Stimulated activated naive CD8-positive, alpha-beta T cell treated with anti-CD3 and anti-CD28 coated beads, Interleukin-15, Interleukin-2, amounts not matched to agents 100 ng/mL and 50 ng/mL, for 24 hours (primary cell): ENCODE data around the gene SCGB1C1.
A peak's percentile ranks its signal among the peaks of the same experiment; 100 is the strongest.
"Not testable (repeated sequence)": the region's sequence is repeated elsewhere in the genome, so short reads cannot be mapped to it uniquely, and the experiment has no call there.

Experiments
- H3K27ac Mint-ChIP-seq: one replicate; pipeline ENCODE4 v1.8.0; 2021; ENCODE audit warnings: mild to moderate bottlenecking, mixed read lengths
- H3K27me3 Mint-ChIP-seq: one replicate; pipeline ENCODE4 v1.8.0; 2021; ENCODE audit warnings: mixed read lengths
- H3K36me3 Mint-ChIP-seq: one replicate; pipeline ENCODE4 v1.8.0; 2021; ENCODE audit warnings: low read depth, mixed read lengths
- H3K4me1 Mint-ChIP-seq: one replicate; pipeline ENCODE4 v1.8.0; 2021; ENCODE audit warnings: low read depth, mixed read lengths
- H3K4me3 Mint-ChIP-seq: one replicate; pipeline ENCODE4 v1.8.0; 2021; ENCODE audit warnings: mild to moderate bottlenecking, mixed read lengths
- H3K9me3 Mint-ChIP-seq: one replicate; pipeline ENCODE4 v1.8.0; 2021; ENCODE audit warnings: mixed read lengths

The SCGB1C1 gene

DNA sequence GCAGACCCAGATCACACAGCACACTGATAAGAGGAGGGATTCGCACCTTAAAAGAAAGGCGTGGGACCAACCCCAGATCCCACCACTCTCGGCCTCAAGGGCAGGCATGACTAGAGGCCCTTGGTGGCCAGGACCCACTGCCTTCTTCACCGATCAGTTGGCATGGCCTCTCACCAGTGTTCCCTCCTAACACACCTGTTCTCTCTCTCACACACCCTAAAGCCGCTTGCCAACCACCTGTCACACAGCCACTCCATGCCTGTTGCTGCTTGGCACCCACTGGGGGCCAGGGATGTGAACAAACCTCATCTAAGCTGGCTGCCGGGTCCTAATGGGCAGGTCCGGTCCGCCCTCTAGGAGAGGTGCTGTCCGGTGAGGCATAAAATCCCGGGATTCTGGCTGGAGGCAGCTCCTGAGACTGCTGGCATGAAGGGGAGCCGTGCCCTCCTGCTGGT is at the start of gene SCGB1C1:
Gene SCGB1C1, plus strand, starts transcription at position 405 of the 455 bp plus-strand sequence. Its CDS starts 22 bp downstream, at position 427.
- H3K9me3 Mint-ChIP-seq, H3K4me3 Mint-ChIP-seq, H3K27me3 Mint-ChIP-seq, H3K36me3 Mint-ChIP-seq, H3K27ac Mint-ChIP-seq, H3K4me1 Mint-ChIP-seq: not testable (repeated sequence)

DNA sequence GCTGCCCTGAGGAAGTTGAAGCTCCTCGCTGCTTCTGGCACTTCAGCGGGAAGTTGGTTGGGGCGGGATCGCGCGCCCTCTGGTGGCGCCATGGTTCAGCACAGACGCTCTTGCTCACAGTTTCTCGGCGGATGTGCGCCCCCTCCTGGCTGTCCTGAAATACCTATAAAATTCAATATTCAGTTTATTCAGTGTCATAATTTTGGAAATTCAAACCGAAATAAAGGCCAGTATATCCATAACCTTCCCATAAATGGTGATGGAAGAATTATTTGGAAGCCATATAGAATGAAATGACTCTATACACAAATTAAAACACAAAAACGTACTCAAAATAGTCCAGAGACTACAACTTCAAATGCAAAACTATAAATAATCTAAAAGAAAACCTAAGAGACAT is 12.6 kb upstream of the SCGB1C1 start:
- H3K4me1 Mint-ChIP-seq, H3K9me3 Mint-ChIP-seq, H3K36me3 Mint-ChIP-seq, H3K27ac Mint-ChIP-seq, H3K4me3 Mint-ChIP-seq, H3K27me3 Mint-ChIP-seq: not testable (repeated sequence)

DNA sequence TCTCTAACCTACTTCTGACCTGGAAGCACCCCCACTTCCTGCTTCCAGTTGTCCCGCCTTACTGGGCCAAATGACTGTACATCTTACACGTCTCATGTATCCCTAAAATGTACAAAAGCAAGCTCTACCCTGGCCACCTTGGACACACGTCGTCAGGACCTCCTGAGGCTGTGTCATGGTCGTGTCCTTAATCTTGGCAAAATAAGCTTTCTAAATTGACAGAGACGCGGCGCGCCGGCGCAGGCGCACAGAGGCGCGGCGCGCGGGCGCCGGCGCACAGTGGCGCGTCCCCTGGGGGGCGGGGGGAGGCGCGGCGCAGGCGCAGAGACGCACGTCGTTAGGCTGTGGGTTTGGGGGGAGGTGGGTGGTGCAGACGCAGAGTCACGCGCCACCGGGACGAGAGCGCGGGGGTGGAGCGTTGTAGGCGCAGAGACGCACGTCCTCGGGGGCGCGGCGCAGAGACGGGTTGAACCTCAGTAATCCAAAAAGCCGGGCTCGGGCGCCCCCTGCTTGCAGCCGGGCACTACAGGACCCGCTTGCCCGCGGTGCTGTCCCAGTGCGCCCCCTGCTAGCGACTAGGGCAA is 3.6 kb upstream of the SCGB1C1 start:
- H3K27me3 Mint-ChIP-seq, H3K4me1 Mint-ChIP-seq, H3K36me3 Mint-ChIP-seq, H3K9me3 Mint-ChIP-seq, H3K4me3 Mint-ChIP-seq, H3K27ac Mint-ChIP-seq: not testable (repeated sequence)

DNA sequence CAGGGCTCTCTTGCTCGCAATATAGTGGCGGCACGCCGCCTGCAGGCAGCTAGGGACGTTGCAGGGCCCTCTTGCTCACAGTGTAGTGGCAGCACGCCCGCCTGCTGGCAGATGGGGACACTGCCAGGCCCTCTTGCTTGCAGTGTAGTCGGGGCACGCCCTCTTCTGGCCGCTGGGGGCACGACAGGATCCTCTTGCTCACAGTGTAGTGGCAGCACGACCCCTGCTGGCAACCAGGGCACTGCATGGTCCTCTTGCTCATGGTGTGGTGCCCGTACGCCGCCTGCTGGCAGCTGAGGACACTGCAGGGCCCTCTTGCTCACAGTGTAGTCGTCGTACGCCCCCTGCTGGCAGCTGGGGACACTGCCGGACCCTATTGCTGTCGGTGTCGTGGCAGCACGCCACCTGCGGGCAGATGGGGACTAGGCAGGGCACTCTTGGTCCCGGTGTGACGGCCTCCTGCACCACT is 3.0 kb upstream of the SCGB1C1 start:
- H3K27ac Mint-ChIP-seq, H3K36me3 Mint-ChIP-seq, H3K4me1 Mint-ChIP-seq, H3K9me3 Mint-ChIP-seq, H3K4me3 Mint-ChIP-seq, H3K27me3 Mint-ChIP-seq: not testable (repeated sequence)

DNA sequence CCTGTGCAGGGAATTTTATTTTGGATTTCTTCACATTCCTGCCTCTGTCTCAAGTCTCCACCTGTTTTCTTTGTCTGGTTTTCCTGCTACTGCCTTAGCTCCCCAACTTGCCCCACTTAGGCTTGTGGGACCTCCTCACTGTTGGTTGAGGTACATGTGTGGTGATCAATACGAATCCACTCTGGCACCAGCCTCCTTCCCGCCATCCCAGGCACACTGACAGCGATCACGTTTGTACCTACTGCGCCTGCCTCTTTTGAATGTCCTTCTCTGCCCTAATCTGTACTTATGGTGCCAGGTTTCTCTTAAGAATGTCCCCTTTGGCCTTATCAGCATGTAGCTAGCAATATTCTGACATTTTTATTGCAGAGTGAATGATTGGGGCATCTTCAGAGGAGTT is 2.3 kb upstream of the SCGB1C1 start:
- not testable (repeated sequence) for H3K4me1 Mint-ChIP-seq, H3K4me3 Mint-ChIP-seq, H3K9me3 Mint-ChIP-seq, H3K27me3 Mint-ChIP-seq, H3K27ac Mint-ChIP-seq, H3K36me3 Mint-ChIP-seq

DNA sequence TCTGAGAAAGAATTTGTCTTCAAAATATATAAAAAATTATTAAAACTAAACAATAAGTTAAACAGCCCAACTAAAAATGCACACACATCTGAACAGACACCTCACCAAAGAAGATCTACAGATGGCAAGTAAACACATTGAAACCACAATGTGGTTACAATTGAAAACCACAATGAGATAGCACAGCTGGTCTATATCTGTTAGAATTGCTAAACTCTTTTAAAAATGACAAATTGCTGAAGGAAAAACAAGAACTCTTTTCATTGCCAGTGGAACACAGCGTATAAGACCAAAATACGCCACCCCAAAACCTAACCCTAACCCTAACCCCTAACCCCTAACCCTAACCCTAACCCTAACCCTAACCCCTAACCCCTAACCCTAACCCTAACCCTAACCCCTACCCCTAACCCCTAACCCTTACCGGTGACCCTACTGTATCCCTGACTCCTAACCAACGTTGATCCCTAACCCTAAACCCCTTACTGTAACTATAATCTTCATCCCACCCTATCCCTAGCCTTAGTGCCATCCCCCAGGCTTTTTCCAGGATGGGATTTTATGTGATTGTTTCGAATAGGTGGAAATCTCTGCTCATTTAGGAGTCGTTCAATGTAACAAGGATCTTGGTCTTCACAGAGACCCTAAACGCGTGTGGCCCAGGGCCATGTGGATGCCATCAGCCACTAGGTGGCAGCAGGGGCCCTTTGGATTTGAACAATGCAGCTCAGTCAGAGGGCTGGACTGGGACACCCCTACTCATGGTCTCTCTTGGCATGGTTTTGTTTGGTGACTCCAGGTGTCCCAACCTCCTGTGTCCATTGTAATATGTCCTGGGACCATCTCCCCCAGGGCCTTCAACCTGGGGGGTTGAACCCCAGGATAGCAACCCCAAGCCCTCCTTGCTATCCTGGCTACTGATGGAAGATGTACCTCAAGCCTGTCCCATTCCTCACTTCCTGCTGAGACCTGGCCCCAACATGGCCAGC is 1.1 kb upstream of the SCGB1C1 start:
- not testable (repeated sequence) for H3K27me3 Mint-ChIP-seq, H3K27ac Mint-ChIP-seq, H3K36me3 Mint-ChIP-seq, H3K4me1 Mint-ChIP-seq, H3K4me3 Mint-ChIP-seq, H3K9me3 Mint-ChIP-seq

DNA sequence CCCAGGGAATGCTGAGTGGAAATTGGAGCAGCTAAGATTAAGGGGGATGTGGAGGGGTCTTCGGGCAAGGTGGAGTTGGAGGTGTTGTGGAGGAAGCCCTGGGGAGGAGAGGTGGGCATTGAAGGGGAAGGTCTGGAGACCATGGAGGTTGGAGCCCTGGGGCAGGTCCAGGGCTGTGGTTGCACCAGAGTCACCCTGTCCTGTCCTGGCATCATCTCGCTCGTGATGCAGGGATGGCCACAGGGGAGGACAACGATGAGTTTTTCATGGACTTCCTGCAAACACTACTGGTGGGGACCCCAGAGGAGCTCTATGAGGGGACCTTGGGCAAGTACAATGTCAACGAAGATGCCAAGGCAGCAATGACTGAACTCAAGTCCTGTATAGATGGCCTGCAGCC is 603 bp downstream of the SCGB1C1 start:
- not testable (repeated sequence) for H3K4me1 Mint-ChIP-seq, H3K27me3 Mint-ChIP-seq, H3K36me3 Mint-ChIP-seq, H3K27ac Mint-ChIP-seq, H3K9me3 Mint-ChIP-seq, H3K4me3 Mint-ChIP-seq

DNA sequence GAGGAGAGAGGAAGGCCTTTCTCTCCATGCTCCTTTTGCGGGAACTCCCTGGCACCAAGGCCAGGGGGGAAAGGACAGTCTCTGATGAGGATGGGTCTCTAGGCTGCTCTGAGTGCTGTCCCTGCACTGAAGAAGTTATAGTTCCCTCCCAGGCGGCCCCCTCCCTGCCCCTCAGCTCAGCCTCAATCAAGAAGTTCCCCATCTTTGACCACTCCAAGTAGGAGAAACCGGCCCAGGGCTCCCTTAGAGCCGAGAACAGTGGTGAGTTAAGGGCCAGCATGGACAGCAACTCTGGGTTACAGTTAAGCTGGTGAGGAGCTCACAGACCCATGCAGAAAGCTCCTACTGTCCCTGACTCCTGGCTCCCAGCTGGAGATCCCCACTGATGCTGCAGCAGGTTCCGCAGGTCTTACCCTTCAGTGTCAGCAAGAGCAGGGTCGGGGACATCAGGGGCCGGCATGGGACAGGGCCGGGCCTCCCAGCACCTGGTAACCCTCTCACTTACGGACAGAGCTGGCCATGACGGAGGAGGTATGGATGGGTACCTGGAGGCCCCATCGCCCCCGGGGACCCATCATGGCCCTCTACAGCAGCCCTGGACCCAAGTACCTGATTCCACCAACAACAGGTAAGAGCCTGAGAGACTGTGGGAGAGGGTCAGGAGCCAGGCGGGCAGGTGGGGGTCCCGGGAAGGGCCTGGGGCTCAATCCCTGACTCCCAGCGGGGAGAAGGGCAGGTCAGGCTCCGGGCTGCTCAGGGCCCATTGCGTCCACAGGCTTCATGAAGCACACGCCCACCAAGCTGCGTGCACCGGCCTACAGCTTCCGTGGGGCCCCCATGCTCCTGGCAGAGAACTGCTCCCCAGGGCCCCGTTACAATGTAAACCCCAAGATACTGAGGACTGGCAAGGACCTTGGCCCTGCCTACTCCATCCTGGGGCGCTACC is 4.2 kb downstream of the SCGB1C1 start:
- Mint-ChIP-seq H3K27me3 (no peaks in the 10 kb centered on the region), H3K36me3 (peaks cover 8% of the 10 kb centered on the region), H3K4me1 (peaks cover 16% of the 10 kb centered on the region), H3K4me3 (no peak overlapping the region), H3K27ac (no peak overlapping the region), H3K9me3 (no peaks in the 10 kb centered on the region)

DNA sequence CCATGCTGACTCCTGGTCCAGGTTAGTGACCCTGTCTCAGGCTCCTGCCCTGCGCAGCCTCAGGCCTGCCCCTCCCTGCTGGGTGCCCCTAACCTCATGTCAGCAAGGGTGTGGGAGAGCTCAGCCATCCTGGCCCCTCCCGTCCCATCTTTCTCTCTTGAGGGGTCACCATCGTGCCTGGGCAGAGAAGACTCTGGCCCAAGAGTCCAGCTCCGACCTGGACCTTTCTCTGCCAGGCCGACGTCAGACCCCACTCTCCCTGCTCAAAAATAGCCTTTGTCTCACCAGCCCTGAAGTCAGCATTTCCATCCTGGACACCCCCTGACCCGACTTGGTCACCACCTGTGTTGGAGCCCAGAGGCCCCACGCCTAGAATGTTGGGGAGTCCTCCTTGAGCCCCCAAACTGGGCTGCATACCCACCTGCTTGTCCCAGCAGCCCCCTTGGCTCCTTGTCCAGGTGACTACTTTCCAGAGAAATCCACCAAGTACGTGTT is 4.9 kb downstream of the SCGB1C1 start:
- Mint-ChIP-seq H3K36me3 (peaks cover 14% of the 10 kb centered on the region), H3K27ac (no peak overlapping the region)

DNA sequence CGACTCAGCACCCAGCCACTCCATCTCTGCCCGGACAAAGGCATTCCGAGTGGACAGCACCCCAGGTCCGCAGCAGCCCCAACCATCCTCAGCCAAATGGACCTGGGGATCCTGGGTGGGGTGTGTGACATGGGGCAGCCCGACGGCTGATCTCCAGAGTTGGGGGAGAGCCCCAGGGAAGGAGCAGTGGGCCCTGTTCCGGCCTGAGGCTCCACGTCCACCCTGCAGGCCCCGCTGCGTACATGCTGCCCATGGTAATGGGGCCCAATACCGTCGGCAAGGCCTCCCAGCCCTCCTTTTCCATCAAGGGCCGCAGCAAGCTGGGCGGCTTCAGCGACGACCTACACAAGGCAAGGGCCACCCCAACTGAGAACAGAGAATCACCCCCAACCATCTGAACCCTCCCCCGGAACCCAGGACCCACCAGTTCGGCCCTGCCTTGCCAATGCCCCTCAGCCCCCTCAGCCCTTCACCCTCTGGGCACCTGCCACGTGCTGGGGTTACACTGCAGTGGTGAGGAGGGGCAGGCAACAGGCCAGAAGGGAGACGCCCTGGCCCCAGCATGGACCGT is 5.4 kb downstream of the SCGB1C1 start:
- Mint-ChIP-seq H3K4me1 (peaks cover 26% of the 10 kb centered on the region), H3K27ac (no peak overlapping the region)

More for the DNA sequence above, 4.9 kb downstream of the SCGB1C1 start:
- Mint-ChIP-seq H3K27me3 (no peaks in the 10 kb centered on the region), H3K4me3 (no peak overlapping the region), H3K9me3 (no peaks in the 10 kb centered on the region), H3K4me1 (peaks cover 21% of the 10 kb centered on the region)

DNA sequence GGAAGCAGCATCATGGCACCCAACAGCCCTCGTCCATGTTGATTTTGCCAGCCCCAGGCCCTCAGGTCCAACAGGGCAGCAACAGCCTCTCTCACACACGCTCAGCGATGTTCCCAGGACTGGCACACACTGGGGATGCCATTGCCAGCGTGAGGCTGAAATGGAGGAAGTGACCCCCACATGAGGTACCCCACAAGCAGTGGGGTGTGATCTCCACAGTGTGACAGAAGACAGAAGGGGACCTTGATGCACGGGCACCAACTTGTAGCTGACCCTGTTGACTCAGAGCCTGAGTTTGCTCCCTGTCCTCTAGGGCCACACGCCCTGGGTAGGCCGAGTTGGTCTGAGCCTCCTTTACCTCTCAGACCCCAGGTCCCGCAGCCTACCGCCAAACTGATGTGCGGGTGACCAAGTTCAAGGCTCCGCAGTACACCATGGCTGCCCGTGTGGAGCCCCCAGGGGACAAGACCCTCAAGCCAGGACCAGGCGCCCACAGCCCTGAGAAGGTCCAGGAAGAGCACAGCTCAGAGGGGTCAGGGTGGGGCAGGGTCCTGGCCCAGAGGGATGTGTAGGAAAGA is 6.2 kb downstream of the SCGB1C1 start:
- H3K9me3 Mint-ChIP-seq, result no peaks in the 10 kb centered on the region
- no peak overlapping the region for H3K27ac Mint-ChIP-seq
- peaks cover 34% of the 10 kb centered on the region for H3K4me1 Mint-ChIP-seq
- H3K27me3 Mint-ChIP-seq, result no peaks in the 10 kb centered on the region
- H3K36me3 Mint-ChIP-seq, result peaks cover 27% of the 10 kb centered on the region
- no peak overlapping the region for H3K4me3 Mint-ChIP-seq

More for the DNA sequence above, 5.4 kb downstream of the SCGB1C1 start:
- no peaks in the 10 kb centered on the region for H3K27me3 Mint-ChIP-seq
- no peak overlapping the region for H3K4me3 Mint-ChIP-seq
- H3K9me3 Mint-ChIP-seq, result no peaks in the 10 kb centered on the region
- peaks cover 19% of the 10 kb centered on the region for H3K36me3 Mint-ChIP-seq

DNA sequence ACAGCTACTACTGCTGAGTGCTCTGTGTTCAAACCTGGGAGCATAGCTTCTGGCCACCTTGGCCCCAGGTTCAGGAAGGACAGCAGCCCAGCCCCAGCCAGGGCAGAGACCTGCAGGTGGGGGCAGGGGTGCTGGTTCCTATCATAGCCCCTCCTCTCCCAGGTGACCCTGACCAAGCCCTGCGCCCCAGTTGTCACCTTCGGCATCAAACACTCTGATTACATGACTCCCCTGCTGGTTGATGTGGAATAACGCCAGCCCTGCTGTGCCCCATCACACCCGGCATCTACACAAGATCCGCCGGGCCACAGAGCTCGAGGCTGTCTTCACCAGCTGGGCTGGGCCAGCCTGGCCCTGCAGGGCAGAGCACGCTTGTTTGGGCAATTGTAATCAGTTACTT is 6.9 kb downstream of the SCGB1C1 start:
- Mint-ChIP-seq H3K36me3 (peaks cover 33% of the 10 kb centered on the region), H3K4me1 (peaks cover 40% of the 10 kb centered on the region), H3K27me3 (no peaks in the 10 kb centered on the region), H3K27ac (no peak overlapping the region), H3K4me3 (no peak overlapping the region), H3K9me3 (no peaks in the 10 kb centered on the region)

DNA sequence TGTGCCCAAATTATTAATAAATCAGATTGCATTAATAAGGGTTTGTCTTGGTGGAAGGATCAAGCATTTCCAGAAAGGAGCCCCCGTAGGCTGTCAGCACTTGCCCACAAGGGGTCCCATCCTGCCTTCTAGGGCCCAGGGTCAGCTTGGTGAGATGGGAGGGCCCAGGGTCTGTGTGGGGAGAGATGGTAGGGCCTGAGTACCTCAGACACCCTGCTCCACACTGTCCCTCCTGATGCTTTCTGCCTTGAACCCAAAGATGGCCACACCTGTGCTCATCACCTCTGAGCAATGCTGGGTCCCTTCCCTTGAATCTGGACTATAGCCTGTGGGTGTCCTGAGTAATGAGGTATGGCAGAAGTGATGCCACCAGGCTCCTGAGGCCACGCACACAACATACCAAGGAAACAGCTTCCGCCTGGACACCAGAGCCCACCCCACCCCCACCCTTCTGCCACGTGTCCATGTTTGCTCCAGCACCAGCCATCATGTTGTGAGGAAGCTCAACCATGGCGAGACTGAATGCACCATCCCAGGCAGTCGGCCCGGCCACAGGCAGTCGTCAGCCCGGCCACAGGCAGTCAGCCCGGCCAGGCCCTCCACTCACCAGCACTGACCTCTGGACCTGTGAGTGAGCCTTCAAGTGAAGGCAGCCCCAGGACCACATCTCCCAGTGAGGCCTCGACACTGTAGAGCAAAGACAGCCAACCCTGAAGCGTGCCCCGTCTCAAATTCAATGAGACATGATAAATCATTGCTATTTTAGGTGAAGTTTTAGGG is 7.5 kb downstream of the SCGB1C1 start:
- Mint-ChIP-seq H3K36me3 (peaks cover 37% of the 10 kb centered on the region), H3K27me3 (no peaks in the 10 kb centered on the region), H3K9me3 (no peaks in the 10 kb centered on the region), H3K4me1 (peaks cover 46% of the 10 kb centered on the region), H3K4me3 (no peak overlapping the region), H3K27ac (peak overlapping the region; percentile 92)
